ENCODE data around the gene COPB2.

COPB2 gene

GRCh38 chr3:139421460-139421859 is 32.0 kb upstream of the COPB2 start:
- TF ChIP-seq SNAI2 (CRISPR knock-in tag; IDR thresholded peaks at IDR 0.05) = no peak
- no peak for TF ChIP-seq PPARA (CRISPR knock-in tag; IDR thresholded peaks at IDR 0.05; ENCODE audit: borderline replicate concordance)
- TF ChIP-seq CREB5 (CRISPR knock-in tag; IDR thresholded peaks at IDR 0.05; ENCODE audit: low read depth) = no peak
- TF ChIP-seq ZFP30 (CRISPR knock-in tag; IDR thresholded peaks at IDR 0.05) = no peak
- no peak for TF ChIP-seq BACH2 (CRISPR knock-in tag; IDR thresholded peaks at IDR 0.05; ENCODE audit: borderline replicate concordance)
- TF ChIP-seq, protein P1, sequence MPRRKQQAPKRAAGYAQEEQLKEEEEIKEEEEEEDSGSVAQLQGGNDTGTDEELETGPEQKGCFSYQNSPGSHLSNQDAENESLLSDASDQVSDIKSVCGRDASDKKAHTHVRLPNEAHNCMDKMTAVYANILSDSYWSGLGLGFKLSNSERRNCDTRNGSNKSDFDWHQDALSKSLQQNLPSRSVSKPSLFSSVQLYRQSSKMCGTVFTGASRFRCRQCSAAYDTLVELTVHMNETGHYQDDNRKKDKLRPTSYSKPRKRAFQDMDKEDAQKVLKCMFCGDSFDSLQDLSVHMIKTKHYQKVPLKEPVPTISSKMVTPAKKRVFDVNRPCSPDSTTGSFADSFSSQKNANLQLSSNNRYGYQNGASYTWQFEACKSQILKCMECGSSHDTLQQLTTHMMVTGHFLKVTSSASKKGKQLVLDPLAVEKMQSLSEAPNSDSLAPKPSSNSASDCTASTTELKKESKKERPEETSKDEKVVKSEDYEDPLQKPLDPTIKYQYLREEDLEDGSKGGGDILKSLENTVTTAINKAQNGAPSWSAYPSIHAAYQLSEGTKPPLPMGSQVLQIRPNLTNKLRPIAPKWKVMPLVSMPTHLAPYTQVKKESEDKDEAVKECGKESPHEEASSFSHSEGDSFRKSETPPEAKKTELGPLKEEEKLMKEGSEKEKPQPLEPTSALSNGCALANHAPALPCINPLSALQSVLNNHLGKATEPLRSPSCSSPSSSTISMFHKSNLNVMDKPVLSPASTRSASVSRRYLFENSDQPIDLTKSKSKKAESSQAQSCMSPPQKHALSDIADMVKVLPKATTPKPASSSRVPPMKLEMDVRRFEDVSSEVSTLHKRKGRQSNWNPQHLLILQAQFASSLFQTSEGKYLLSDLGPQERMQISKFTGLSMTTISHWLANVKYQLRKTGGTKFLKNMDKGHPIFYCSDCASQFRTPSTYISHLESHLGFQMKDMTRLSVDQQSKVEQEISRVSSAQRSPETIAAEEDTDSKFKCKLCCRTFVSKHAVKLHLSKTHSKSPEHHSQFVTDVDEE (CRISPR knock-in tag; IDR thresholded peaks at IDR 0.05) = no peak
- TF ChIP-seq RARB (CRISPR knock-in tag; IDR thresholded peaks at IDR 0.05) = no peak
- no peak for TF ChIP-seq TCF4 (CRISPR knock-in tag; IDR thresholded peaks at IDR 0.05; ENCODE audit: borderline replicate concordance)
- no peak for TF ChIP-seq GLIS3 (CRISPR knock-in tag; IDR thresholded peaks at IDR 0.05)
- no peak for TF ChIP-seq ZFP3 (CRISPR knock-in tag; IDR thresholded peaks at IDR 0.05)
- no peak for TF ChIP-seq TOX (CRISPR knock-in tag; IDR thresholded peaks at IDR 0.05; ENCODE audit: borderline replicate concordance)
- no peak for TF ChIP-seq ESRRG (CRISPR knock-in tag; IDR thresholded peaks at IDR 0.05)
- no peak for TF ChIP-seq CSDC2 (CRISPR knock-in tag; IDR thresholded peaks at IDR 0.05)
- TF ChIP-seq, protein P2, sequence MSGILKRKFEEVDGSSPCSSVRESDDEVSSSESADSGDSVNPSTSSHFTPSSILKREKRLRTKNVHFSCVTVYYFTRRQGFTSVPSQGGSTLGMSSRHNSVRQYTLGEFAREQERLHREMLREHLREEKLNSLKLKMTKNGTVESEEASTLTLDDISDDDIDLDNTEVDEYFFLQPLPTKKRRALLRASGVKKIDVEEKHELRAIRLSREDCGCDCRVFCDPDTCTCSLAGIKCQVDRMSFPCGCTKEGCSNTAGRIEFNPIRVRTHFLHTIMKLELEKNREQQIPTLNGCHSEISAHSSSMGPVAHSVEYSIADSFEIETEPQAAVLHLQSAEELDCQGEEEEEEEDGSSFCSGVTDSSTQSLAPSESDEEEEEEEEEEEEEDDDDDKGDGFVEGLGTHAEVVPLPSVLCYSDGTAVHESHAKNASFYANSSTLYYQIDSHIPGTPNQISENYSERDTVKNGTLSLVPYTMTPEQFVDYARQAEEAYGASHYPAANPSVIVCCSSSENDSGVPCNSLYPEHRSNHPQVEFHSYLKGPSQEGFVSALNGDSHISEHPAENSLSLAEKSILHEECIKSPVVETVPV (CRISPR knock-in tag; IDR thresholded peaks at IDR 0.05) = no peak
- no peak for TF ChIP-seq OSR1 (CRISPR knock-in tag; IDR thresholded peaks at IDR 0.05)
- TF ChIP-seq ZNF565 (CRISPR knock-in tag; conservative IDR thresholded peaks at IDR 0.05; ENCODE audit: low read depth) = no peak
- TF ChIP-seq ZC3H10 (CRISPR knock-in tag; IDR thresholded peaks at IDR 0.05) = no peak

DNA sequence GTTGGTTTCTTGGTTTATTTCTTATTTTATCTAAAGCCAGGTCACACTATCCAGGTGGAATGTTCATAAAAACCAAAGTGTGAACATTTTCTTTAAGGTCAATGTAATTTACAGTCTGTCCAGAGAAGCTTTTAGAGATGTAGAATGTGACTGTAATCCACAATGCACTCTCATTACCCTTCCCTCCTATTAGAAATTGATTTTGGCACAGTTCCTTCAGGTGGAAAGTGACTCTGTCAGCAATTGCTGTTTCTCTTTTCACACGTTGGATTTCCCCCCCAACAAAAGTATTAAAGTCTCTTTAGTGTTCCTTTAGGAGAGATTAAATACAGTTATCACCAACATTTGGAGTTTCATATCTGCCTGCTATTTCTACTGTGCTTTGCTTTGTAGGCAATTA is 31.6 kb upstream of the COPB2 start:
- TF ChIP-seq TOX (CRISPR knock-in tag; IDR thresholded peaks at IDR 0.05; ENCODE audit: borderline replicate concordance) = no peak
- no peak for TF ChIP-seq CREB5 (CRISPR knock-in tag; IDR thresholded peaks at IDR 0.05; ENCODE audit: low read depth)
- TF ChIP-seq, protein P2 (CRISPR knock-in tag; IDR thresholded peaks at IDR 0.05) = no peak
- TF ChIP-seq, protein P3, sequence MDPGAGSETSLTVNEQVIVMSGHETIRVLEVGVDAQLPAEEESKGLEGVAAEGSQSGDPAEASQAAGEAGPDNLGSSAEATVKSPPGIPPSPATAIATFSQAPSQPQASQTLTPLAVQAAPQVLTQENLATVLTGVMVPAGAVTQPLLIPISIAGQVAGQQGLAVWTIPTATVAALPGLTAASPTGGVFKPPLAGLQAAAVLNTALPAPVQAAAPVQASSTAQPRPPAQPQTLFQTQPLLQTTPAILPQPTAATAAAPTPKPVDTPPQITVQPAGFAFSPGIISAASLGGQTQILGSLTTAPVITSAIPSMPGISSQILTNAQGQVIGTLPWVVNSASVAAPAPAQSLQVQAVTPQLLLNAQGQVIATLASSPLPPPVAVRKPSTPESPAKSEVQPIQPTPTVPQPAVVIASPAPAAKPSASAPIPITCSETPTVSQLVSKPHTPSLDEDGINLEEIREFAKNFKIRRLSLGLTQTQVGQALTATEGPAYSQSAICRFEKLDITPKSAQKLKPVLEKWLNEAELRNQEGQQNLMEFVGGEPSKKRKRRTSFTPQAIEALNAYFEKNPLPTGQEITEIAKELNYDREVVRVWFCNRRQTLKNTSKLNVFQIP (CRISPR knock-in tag; IDR thresholded peaks at IDR 0.05; ENCODE audit: borderline replicate concordance, low read depth) = no peak
- no peak for TF ChIP-seq ZFP3 (CRISPR knock-in tag; IDR thresholded peaks at IDR 0.05)
- no peak for TF ChIP-seq PPARA (CRISPR knock-in tag; IDR thresholded peaks at IDR 0.05; ENCODE audit: borderline replicate concordance)
- TF ChIP-seq CSDC2 (CRISPR knock-in tag; IDR thresholded peaks at IDR 0.05) = no peak
- TF ChIP-seq ZNF565 (CRISPR knock-in tag; conservative IDR thresholded peaks at IDR 0.05; ENCODE audit: low read depth) = no peak
- no peak for TF ChIP-seq ARNTL (CRISPR knock-in tag; IDR thresholded peaks at IDR 0.05; ENCODE audit: borderline replicate concordance, low read depth)
- TF ChIP-seq BACH2 (CRISPR knock-in tag; IDR thresholded peaks at IDR 0.05; ENCODE audit: borderline replicate concordance) = no peak
- no peak for TF ChIP-seq TCF4 (CRISPR knock-in tag; IDR thresholded peaks at IDR 0.05; ENCODE audit: borderline replicate concordance)
- no peak for TF ChIP-seq ZNF70 (CRISPR knock-in tag; IDR thresholded peaks at IDR 0.05)
- TF ChIP-seq, protein P4, sequence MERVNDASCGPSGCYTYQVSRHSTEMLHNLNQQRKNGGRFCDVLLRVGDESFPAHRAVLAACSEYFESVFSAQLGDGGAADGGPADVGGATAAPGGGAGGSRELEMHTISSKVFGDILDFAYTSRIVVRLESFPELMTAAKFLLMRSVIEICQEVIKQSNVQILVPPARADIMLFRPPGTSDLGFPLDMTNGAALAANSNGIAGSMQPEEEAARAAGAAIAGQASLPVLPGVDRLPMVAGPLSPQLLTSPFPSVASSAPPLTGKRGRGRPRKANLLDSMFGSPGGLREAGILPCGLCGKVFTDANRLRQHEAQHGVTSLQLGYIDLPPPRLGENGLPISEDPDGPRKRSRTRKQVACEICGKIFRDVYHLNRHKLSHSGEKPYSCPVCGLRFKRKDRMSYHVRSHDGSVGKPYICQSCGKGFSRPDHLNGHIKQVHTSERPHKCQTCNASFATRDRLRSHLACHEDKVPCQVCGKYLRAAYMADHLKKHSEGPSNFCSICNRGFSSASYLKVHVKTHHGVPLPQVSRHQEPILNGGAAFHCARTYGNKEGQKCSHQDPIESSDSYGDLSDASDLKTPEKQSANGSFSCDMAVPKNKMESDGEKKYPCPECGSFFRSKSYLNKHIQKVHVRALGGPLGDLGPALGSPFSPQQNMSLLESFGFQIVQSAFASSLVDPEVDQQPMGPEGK (CRISPR knock-in tag; IDR thresholded peaks at IDR 0.05; ENCODE audit: borderline replicate concordance) = no peak
- TF ChIP-seq SNAI2 (CRISPR knock-in tag; IDR thresholded peaks at IDR 0.05) = no peak
- TF ChIP-seq, protein P1 (CRISPR knock-in tag; IDR thresholded peaks at IDR 0.05) = no peak
- TF ChIP-seq OSR1 (CRISPR knock-in tag; IDR thresholded peaks at IDR 0.05) = no peak
- no peak for TF ChIP-seq ZC3H10 (CRISPR knock-in tag; IDR thresholded peaks at IDR 0.05)
- TF ChIP-seq ZFP30 (CRISPR knock-in tag; IDR thresholded peaks at IDR 0.05) = no peak
- TF ChIP-seq ESRRG (CRISPR knock-in tag; IDR thresholded peaks at IDR 0.05) = no peak
- no peak for ATAC-seq

More at GRCh38 chr3:139421460-139421859, 32.0 kb upstream of the COPB2 start:
- no peak for ATAC-seq
